ENCODE measurements around the gene TCF7L1.
"Not testable (repeated sequence)": the region's sequence is repeated elsewhere in the genome, so short reads cannot be mapped to it uniquely, and the experiment has no call there.

TCF7L1 gene

DNA sequence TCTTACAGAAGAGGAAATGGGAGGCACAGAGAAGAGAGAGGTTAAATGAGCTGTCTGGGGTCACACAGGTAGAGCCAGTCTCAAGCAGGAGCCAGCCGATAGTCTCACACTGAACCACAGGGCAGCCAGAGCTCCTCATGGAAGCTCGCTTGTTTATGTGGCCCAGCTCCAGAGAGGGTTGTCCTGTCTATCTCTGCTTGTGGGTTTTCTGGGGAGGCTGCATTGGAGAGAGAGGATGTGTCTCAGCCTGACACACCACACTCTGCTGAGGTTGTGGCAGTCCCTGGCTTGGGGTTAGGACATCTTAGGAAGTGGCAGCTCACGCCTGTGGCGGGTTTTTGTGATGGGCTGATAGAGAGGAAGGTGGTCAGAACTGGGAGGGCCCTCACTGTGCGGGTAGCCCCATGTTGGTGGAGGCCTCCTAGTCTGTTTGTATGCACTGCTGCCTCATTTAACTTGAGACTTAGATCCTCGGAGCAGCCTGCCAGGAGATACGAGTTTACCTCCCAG lies 52.3 kb downstream of the TCF7L1 start:
- DNase-seq, result no peak

DNA sequence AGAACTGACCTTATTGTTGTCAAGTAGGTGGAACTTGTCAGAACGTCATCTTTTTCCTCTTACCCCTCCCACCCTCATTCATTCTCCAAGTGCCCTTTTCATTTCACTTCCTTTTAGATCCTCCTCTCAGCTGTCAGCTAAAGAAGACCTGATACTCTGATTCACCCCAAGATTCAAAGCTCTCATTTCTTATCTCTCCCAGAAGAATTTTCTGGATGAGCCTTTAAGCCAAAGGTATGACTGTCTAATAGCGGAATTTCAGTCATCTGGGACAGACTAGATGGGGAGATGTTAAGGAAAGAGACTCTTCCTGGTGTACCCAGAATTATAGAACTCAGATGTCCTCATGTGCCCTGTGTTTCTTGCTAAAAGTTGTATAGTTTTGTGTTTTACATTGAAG lies 53.9 kb downstream of the TCF7L1 start:
- no peak for DNase-seq

DNA sequence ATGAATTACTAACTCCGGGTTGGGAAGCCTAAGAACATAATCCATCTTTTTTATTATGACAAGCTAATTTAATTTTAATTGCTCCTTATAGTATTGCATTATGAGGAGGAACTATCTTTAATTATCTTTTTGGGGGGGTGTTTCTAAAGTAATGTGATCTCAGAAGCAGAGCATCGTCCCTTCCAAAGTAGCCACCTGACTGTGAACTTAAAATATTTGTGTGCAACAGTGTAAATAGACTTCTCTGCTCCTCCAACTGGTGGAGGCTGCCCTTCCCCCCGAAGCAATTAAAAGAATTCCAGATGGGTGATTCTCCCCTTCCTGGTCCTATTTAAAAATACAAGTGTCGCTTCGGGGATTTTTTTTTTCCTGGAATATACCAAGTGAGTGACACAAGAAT lies 55.7 kb downstream of the TCF7L1 start:
- no peak for DNase-seq

DNA sequence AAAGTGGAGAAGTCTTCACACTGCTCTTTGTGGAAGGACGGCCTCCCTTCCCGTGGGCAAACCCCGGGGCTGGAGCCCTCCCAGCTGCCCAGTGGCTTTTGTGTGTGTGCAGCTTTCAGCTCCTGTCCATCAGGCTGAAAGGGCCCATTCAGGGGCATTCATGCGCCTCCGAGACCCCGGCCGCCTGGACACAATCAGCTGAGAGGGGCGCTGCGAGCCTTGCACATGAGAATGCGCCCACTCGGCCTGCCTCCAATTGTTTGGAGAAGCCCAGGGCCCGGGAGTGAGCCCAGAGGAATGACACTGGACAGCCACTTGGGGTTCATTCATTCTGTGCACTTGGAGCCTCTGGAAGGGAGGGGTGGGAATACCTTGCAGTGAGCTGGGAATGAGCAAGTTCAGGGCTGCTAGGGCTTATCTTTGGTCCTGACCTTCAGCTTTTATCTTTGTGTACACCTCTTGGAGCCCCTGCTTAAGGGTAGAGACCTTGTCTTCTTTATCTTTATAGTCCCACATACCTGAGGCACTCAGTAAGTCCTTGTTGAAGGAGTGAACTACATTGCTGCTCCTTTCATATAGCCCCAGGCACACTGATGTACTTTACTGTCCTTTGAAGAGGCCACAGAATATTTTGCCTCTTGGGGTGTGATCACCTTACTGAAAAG lies 56.5 kb downstream of the TCF7L1 start:
- DNase-seq, result no peak

DNA sequence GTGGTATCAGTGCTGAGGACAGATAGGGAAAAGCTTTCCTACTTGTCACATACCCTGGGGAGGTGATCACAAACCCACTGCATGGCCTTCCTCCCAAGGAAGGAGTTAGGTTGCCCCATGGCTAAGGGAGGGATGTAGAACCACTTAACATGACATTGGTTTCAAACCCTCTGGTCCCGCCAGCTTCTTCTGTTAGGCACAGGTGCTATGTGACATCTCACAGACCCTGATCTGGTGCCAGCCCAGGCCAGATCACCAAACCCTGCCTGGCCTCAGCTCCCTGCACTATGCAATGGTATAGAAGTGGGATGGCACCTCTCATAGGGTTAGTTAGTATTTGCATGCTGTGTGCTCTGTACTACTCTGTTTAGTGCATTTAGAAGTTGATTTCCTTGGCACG lies 58.0 kb downstream of the TCF7L1 start:
- no peak for DNase-seq

DNA sequence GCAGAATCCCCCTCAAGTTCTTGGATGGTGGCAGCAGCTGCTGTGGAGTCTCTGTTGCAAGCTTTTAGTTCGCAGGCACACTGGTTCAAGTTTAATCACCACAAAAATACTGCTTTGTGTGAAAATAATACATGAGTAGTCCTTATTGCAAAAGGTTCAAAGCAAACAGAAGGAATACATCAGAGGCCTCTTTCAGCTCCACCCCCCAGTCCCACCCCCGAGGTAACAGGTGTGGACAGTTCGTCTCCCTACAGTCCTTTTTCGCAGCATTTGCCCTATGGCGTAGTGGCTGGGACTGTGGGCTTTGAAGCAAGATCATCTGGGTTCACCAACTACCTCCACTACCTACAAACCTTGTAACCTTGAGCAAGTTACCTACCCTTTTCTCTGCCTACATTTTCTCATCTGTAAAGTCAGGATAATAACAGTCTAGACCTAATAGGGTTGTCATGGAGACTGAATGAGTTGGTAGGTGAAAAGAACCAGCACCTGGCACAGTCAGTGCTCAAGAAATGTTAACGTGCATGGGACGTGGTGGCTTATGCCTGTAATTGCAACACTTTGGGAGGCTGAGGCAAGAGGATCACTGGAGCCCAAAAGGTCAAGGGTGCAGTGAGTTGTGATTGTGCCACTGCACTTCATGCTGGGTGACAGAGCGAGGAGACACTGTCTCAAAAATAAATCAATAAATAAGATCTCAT lies 61.7 kb downstream of the TCF7L1 start:
- no peak for DNase-seq

DNA sequence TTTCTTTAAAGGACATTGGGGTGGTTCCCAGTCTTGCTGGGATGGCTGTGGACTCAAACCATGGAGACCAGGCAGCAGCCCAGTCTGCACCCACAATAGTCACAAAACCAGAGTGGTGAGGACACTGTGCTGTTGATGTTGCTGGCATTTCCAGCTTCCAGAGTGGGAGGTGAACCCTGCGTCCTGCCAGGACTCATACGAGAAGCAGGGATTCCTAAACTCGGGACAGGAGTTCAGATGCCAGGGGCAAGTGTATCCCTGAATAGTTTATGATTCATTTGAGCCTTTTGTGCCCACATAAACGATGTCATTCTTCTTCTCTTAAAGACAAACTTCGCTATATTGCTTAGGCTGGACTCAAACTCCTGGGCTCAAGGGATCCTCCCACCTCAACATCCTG lies 62.8 kb downstream of the TCF7L1 start:
- DNase-seq, result no peak

DNA sequence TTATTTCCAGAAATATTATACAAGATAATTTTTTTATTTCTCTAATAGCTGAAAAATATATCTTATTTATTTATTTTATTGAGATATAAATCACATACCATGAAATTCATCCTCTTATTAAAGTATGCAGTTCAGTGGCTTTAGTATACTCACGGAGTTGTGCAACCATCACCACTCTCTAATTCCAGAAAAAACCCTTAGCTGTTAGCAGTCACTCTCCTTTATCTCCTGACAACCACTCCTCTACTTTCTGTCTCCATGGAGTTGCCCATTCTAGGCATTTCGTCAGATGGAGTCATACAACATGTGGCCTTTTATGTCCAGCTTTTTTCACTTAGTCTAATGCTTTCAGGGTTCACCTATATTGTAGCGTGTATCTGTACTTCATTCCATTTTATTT lies 66.5 kb downstream of the TCF7L1 start:
- no peak for DNase-seq

DNA sequence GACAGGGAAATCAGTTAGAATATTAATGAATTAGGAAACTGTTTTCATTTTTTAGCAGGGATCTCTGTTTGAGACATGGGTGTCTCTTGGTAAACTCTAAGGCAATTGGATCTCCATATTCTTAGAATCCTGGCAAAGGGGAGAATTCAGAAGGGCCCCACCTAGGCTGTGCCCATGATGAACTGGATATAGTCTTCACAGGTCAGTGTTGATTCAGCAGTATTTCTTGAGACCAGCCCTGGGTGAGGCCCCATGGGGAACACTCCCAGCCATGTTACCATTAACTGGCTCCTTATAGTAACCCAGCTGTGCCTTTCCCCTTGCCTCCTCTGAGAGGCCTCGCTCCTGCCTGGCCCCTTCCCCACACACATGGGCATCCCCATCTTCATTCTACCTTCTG lies 76.7 kb downstream of the TCF7L1 start:
- DNase-seq, result no peak

DNA sequence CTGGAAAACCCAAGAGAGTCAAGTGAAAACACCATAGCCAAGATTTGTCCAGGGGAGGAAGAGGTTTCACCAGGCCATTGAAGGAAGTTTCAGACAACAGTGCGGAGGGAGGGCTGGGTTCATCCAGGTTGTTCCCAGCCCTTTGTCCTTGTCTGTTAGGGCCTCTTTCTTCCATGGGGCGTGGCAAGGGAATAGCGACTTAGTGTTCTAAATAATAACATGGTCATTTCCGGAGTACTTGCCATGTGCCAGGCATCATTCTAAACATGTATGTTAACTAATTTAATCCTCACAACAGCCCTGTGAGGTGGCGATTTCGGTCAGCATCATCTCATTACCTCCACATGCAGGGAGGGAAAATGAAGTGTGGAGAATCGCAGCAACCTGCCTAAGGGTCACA lies 77.3 kb downstream of the TCF7L1 start:
- DNase-seq, result no peak

DNA sequence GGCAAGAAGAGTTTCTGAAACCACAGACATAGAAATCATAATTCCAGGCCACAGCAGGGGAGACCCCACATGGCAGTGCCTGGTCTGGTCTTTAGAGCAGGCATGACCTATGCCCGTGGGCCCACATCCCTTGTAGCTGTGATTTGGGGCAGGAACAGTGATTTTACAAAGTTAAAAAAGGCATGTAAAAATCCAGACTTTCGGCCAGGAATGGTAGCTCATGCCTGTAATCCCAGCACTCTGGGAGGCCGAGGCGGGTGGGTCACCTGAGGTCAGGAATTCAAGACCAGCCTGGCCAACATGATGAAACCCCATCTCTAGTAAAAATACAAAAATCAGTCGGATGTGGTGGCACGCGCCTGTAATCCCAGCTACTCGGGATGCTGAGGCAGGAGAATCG lies 78.4 kb downstream of the TCF7L1 start:
- DNase-seq, result not testable (repeated sequence)

DNA sequence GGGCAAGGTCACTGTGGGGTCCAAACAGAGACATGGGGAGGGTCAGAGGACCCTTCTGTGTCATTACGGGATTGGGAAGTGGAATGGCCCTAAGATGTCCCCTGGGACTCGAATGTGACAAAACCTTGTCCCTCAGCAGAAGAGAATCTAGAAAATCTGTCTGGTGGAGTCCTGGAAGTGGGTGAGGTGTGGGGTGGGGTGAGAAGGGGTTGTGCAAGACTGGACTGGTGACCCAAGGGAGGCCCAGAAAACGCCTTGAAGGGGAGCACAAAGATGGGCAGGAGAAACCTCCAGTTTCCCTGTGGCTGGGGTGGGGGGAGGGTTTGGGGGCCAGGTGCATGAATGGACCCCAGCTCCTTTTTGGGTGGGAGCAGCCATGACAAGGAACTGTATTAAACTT lies 79.6 kb downstream of the TCF7L1 start:
- no peak for DNase-seq

DNA sequence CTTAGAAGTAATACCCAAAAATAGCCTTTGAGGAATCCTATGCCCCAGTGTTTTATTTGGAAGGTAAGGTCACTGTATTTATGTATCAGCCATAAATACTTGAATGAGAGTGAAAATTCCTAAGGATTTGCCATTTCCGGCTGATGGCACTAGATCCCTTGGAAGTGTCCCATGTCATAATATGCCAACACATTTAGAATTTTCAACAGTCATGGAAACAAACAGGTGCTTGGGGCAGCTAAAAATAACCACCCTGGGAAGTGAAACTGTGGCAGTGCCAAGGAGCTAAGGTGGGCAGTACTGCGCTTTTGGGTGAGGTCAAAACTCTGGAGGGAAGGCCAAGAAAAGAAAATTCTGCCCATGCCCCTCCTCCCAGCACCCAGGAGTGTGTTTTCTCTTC lies 80.2 kb downstream of the TCF7L1 start:
- DNase-seq, result no peak

DNA sequence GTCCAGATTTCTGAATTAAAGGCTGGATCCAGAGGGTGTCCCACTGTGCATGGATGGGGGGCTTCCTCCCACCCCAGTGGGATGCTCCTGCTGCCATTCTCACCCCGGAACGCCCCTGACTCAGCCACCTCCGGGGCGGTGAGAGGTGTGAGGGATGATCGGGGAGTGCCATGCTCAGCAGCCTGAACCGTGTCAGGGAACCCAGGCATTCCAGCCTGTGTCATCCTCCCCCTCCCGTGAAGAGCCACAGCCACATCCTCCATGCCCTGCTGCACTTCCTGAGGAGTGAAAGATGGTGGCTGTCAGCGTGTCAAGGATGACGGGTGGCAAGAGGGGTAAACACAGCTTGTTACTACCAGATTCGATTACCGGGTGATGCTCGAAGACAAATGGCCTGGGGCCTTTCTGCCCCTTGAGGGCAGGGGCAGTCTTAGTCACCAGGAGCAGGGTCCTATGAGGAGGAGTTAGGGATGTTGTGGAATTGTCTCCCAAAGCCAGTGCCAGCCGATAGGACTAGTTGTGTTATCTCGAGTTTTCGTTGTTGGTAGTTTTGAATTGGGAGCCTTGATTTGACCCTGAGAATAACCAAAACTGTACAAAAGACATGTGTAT lies 80.8 kb downstream of the TCF7L1 start:
- no peak for DNase-seq

DNA sequence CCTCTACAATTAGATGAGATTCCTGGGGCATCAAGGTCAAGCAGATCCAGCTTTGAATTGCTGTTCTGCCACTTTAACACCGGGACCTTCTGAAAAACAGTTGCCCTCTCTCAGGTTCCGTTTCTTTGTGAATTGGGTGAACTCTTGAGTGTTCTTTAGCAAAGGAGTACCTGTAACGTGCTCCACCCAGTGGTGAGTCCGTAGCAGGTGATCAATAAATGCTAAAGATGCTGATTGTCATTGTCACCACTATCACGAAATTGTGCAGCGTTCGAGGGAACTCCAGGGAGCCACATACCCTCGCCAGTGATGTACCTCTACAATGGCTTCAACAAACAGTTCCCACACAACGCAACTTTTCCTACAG lies 81.9 kb downstream of the TCF7L1 start:
- no peak for DNase-seq

DNA sequence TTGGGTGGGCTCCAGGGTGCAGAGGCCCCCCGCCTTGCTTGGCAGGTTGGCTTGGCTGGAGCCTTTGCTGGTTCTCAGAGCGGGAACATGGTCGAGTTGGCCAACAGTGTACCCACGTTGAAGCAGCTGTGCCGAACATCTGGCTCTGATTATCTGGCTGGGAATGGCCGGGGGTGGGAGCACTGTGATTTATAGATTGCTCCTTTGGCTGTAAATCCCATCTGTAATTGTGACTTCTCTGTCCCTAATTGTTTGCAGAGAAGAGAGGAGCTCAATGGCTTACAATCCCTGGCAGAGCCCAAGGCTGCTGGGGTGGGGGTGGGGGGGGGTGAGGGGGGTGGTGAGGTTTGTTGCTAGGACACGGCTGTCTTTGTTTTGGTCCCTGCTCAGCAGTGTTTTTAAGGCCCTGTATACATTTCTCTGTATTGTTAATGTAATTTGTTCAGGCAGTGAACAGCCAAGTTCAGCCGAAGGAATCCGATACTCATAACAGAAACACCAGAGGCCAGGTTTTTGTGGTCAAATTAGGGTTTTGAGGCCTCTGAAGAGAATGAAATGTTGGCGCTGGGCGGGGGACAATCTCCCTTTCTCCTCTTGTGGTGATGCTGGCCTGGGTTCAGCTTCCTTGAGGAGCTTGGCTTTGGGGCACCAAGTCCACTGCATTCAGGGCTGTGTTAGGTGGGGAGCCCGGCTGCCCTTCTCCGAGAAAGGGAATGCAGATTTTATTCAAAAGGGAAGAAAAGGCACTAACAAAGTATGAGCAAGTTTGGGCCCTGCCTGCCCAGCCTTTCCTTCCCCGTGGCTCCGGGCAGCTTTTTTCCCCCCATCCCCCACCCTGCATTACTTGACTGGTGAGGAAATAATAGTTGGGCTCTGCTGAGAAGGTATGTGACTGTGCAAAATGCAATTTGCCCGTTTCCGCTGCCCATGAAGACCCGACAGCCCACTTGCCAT lies 82.5 kb downstream of the TCF7L1 start:
- DNase-seq, result no peak

DNA sequence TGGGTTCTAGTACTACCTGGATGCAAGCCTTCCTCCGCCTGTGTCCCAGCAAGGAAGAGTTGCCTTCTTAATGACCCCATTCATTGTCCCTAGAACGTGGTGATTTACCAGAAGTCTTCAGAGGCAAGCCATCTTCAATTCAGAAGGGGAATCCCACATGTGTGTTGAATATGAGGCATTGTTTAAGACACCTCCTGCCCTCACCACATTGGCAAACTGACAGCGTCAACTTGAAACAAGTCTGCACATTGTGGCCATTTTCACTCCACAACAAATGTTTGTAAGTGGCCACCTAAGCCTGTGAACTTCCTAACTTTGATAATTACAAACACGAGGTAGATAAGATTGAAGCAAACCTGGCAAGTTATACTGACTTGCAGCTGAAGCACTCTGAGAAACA lies 83.7 kb downstream of the TCF7L1 start:
- DNase-seq, result no peak

DNA sequence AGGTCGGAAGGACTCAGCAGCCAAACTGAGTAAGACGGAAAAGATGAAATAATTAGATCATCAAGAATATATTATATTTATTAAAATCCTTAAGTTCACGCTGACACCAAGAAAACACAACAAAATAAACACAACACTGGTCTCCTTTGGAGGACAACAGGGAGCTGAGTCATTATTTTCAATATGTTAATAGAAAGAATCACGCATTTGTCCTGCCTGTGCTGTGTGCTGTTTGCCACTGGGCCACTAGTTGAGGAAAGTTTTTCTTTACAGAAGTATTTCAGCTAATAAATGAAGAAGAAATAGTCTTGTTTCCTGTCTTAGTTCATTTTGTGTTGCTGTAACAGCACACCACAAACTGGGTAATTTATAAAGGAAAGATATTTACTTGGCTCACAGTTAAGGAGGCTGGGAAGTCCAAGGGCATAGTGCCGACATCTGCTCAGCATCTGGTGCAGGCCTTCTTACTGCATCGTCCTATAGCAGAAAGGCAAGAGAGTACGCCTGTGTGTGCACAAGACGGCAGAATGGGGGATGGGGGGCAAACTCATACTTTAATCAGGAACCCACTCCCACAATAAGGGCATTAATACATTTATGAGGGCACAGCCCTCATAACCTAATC lies 88.0 kb downstream of the TCF7L1 start:
- DNase-seq, result no peak

DNA sequence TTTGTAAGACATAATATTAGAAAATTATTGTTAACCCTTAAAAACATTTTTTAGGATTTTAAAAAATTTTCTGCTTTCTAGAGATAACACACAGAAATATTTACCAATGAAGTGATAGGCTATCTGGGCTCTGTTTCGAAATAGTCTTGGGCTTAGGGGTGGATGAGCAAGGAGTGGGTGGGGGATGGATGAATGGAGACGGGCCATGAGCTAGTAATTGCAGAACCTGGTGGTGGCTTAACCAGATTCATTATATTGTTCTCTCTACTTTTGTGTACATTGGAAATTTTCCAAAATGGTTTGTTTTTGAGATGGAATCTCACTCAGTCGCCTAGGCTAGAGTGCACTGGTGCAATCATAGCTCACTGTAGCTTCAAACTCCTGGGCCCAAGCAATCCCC lies 89.6 kb downstream of the TCF7L1 start:
- no peak for DNase-seq

DNA sequence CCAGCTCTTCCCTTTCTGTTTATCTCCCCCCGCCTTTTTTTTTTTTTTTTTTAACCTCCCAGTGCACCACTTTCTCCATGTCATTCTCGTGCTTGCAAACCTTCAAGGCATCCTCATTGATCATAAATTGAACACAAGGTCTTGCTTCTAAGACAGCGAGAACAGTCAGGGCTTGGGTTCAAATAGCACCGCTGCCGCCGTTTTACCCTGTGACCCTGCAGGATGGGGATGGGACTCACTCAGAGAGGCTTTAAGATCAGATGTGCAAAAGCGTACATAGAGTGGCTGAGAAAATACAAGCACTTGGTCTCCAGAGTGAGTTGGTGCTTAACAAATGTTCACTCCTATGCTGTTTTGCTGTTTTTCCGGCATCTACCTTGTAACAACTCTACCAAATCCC lies 93.6 kb downstream of the TCF7L1 start:
- DNase-seq, result no peak

DNA sequence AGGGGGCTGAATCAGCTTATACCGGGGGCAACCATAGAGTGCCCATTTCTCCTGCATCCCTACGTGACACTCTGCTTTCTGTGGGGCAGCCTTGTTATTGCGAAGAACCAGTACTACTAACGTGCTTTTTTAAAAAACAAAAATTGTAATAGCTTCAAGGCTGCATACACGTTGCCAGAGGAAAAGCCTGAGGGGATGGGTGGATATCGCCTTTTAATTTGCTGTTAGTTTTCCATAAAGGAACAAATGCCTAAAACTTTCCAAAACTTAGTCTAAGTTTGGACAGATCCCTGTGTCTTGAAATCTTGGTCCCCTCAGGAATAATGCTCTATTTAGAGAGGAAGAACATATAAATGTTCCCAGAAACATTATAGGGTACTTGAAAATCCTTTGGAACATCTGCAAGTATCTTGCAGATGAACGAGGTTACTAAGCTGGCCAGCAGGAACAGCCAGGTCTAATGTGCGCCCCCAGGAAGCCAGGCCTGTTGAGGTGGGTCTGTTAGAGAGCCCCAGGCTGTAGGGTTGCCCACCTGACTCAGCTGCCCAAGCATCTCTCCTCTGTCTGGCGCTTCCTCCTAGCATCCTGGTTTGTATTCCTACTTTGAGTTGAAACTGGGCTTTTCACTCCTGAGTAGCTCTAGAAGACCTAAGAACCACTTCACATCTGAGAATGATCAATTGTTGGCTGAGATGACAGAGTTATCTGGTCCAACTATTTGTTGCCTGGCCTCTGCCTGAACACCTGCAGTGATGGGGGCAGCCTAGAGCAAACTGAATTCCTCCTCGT lies 97.7 kb downstream of the TCF7L1 start:
- no peak for DNase-seq

DNA sequence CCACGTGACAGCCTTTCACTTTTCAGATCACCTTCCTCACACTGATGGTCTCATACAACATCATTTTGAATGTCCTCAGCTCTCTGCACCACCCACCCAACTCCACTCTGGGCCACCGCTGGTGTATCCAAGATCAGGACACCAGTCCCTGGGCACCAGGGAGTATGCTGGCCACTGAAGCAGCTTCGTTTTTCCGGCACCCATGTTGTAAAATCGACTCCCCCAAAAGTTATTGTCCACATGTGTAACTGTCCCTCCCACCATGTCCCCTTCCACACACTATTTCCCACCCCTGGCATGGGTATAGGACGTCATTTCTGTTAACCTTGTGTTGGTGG lies 98.2 kb downstream of the TCF7L1 start:
- DNase-seq, result no peak
